Mesothelial cell of epicardium (in vitro differentiated cells): Measurements from ENCODE around the gene MTERF1. TPM values are rescaled to one million over a fixed set of nuclear protein-coding genes. Genes with fewer than 3 reads are reported as not detected.
"Not testable (repeated sequence)": the region's sequence is repeated elsewhere in the genome, so short reads cannot be mapped to it uniquely, and the experiment has no call there.

Source experiments
- DNase-seq, 2 experiments: peaks; one replicate each; pipeline ENCODE4 v3.0.0; 2021; ENCODE audit warnings: low spot score in 2 of 2; ENCODE audit not compliant: unreplicated experiment in 2 of 2
- H3K27ac Mint-ChIP-seq: 2 replicates; pipeline ENCODE4 v1.8.0; 2021; ENCODE audit warnings: mixed read lengths
- H3K27me3 Mint-ChIP-seq: 2 replicates; pipeline ENCODE4 v1.8.0; 2021; ENCODE audit warnings: low read depth, mixed read lengths
- H3K36me3 Mint-ChIP-seq: 2 replicates; pipeline ENCODE4 v1.8.0; 2021; ENCODE audit warnings: mixed read lengths
- H3K4me1 Mint-ChIP-seq: 2 replicates; pipeline ENCODE4 v1.8.0; 2021; ENCODE audit warnings: mixed read lengths
- H3K4me3 Mint-ChIP-seq: 2 replicates; pipeline ENCODE4 v1.8.0; 2021; ENCODE audit warnings: mild to moderate bottlenecking, moderate library complexity, mixed read lengths
- H3K9me3 Mint-ChIP-seq: 2 replicates; pipeline ENCODE4 v1.8.0; 2021; ENCODE audit warnings: mixed read lengths
- total RNA-seq: library from RNA; stranded (reverse); gene quantifications from 3 replicates; pipeline ENCODE4 v1.2.1, GENCODE V29; 2021
- TF ChIP-seq, protein P1 (sequence below): fragments of 200-600 bp; sonication (generic); IDR thresholded peaks from one replicate; pipeline ENCODE4 v1.5.0; 2021; ENCODE audit warnings: antibody characterized with exemption; ENCODE audit not compliant: unreplicated experiment

MTERF1 gene
- total RNA-seq, 1 donor from 2014 or later, result 14.7 TPM

DNA sequence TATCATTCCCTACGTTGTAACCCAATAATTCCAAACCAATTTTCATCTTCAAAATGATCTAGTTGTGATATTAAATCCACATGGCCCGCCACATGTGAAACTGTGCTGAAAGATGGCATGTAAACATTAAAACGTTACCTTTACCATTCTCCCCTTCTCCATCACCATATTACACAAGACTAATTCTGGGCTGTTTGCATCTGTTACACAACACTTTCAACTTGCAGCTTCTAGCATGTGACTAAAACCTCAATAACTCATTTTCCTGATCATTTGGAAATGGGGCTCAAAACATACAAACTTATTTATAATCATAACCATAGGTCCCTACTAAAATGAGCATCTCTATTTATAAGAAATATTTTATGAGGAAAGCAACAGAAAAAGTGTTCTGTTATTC, 4.7 kb downstream of the MTERF1 start:
- no peak for DNase-seq
- H3K4me1 Mint-ChIP-seq, result peaks cover 13% of the 10 kb centered on the region
- H3K9me3 Mint-ChIP-seq, result no peaks in the 10 kb centered on the region
- H3K4me3 Mint-ChIP-seq, result no peak overlapping the region
- H3K27me3 Mint-ChIP-seq, result no peaks in the 10 kb centered on the region
- no peak overlapping the region for H3K27ac Mint-ChIP-seq
- TF ChIP-seq, protein P1, sequence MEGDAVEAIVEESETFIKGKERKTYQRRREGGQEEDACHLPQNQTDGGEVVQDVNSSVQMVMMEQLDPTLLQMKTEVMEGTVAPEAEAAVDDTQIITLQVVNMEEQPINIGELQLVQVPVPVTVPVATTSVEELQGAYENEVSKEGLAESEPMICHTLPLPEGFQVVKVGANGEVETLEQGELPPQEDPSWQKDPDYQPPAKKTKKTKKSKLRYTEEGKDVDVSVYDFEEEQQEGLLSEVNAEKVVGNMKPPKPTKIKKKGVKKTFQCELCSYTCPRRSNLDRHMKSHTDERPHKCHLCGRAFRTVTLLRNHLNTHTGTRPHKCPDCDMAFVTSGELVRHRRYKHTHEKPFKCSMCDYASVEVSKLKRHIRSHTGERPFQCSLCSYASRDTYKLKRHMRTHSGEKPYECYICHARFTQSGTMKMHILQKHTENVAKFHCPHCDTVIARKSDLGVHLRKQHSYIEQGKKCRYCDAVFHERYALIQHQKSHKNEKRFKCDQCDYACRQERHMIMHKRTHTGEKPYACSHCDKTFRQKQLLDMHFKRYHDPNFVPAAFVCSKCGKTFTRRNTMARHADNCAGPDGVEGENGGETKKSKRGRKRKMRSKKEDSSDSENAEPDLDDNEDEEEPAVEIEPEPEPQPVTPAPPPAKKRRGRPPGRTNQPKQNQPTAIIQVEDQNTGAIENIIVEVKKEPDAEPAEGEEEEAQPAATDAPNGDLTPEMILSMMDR, result no peak
- peaks cover 18% of the 10 kb centered on the region for H3K36me3 Mint-ChIP-seq

GRCh38 chr7:91872928-91873327, 7.6 kb downstream of the MTERF1 start:
- no peaks in the 10 kb centered on the region for H3K9me3 Mint-ChIP-seq
- H3K27ac Mint-ChIP-seq, result no peak overlapping the region
- TF ChIP-seq, protein P1, result no peak
- H3K27me3 Mint-ChIP-seq, result no peaks in the 10 kb centered on the region
- H3K36me3 Mint-ChIP-seq, result peaks cover 18% of the 10 kb centered on the region
- no peak overlapping the region for H3K4me3 Mint-ChIP-seq
- DNase-seq, result no peak
- no peaks in the 10 kb centered on the region for H3K4me1 Mint-ChIP-seq

DNA sequence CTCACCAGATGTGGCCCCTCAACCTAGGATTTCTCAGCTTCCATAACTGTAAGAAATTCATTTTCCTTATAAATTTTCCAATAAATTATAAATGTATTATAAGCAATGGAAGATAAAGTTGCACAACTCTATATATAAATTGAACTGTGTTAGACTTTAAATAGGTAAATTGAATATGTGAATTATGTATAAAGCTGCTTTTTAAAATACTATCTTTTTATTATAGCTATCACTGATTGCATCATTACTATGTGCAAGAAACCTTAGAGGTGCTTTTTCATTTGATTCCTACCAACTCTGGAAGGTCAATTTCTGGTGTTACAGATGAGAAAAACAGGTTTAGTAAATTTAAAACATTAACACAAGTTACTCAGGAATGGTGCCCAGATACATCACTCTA, 8.4 kb downstream of the MTERF1 start:
- Mint-ChIP-seq H3K4me1 (no peaks in the 10 kb centered on the region), H3K27me3 (no peaks in the 10 kb centered on the region)

GRCh38 chr7:91869661-91870060, 10.8 kb downstream of the MTERF1 start:
- H3K4me3 Mint-ChIP-seq, result no peak overlapping the region
- no peak for DNase-seq
- H3K27ac Mint-ChIP-seq, result no peak overlapping the region
- no peaks in the 10 kb centered on the region for H3K27me3 Mint-ChIP-seq
- no peaks in the 10 kb centered on the region for H3K9me3 Mint-ChIP-seq
- no peaks in the 10 kb centered on the region for H3K4me1 Mint-ChIP-seq
- TF ChIP-seq, protein P1, result no peak
- peaks cover 14% of the 10 kb centered on the region for H3K36me3 Mint-ChIP-seq

More for the DNA sequence above, 8.4 kb downstream of the MTERF1 start:
- H3K4me3 Mint-ChIP-seq, result no peak overlapping the region
- no peak overlapping the region for H3K27ac Mint-ChIP-seq
- DNase-seq, result no peak
- TF ChIP-seq, protein P1, result no peak
- peaks cover 18% of the 10 kb centered on the region for H3K36me3 Mint-ChIP-seq
- no peaks in the 10 kb centered on the region for H3K9me3 Mint-ChIP-seq

DNA sequence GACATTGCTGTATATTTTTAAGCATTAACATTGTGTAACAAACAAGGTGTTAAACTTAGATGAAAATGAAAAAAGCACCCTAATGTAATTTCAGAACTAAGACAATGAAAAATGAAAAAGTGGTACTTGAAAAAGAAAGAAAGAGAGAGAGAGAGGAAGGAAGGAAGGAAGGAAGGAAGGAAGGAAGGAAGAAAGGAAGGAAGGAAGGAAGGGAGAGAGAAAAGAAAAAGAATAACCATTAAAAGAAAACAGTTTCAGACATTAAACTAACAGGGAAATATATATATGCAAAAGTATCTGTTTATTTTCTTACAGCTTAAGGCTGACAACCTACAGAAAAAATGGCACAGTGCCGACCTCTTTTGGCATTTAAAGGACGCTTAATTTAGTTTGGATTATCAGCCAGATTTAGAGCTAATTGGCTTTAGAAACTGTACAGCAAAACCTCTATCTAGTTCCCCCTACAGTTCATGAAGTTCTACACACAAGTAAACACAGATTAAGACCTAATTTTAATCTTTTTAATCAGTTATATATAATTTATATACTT, 13.8 kb downstream of the MTERF1 start:
- no peak overlapping the region for H3K27ac Mint-ChIP-seq
- no peak for DNase-seq
- no peaks in the 10 kb centered on the region for H3K27me3 Mint-ChIP-seq
- TF ChIP-seq, protein P1, result no peak
- peaks cover 4% of the 10 kb centered on the region for H3K9me3 Mint-ChIP-seq
- peaks cover 7% of the 10 kb centered on the region for H3K36me3 Mint-ChIP-seq
- no peak overlapping the region for H3K4me3 Mint-ChIP-seq
- H3K4me1 Mint-ChIP-seq, result no peaks in the 10 kb centered on the region

GRCh38 chr7:91865511-91865910, 15.0 kb downstream of the MTERF1 start:
- Mint-ChIP-seq H3K4me3 (no peak overlapping the region), H3K4me1 (peaks cover 2% of the 10 kb centered on the region), H3K27me3 (no peaks in the 10 kb centered on the region), H3K36me3 (peaks cover 2% of the 10 kb centered on the region), H3K9me3 (peaks cover 4% of the 10 kb centered on the region), H3K27ac (no peak overlapping the region)
- TF ChIP-seq, protein P1, result no peak
- no peak for DNase-seq

DNA sequence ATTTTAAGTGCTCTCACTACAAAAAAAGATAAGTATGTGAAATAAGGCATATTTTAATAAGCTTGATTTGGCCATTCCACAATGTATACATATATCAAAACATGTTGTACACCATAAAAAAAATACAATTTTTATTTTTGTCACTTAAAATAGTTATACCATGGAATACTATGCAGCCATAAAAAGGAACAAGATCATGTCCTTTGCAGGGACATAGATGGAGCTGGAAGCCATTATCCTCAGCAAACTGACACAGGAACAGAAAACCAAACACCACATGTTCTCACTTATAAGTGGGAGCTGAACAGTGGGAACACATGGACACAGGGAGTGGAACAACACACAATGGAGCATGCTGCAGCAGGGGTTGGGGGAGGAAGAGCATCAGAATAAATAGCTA, 15.9 kb downstream of the MTERF1 start:
- H3K4me3 Mint-ChIP-seq, DNase-seq, H3K36me3 Mint-ChIP-seq, H3K27me3 Mint-ChIP-seq, H3K27ac Mint-ChIP-seq, H3K4me1 Mint-ChIP-seq, H3K9me3 Mint-ChIP-seq: not testable (repeated sequence)
